Measurements from ENCODE around the gene ERO1A.

Gene ERO1A

DNA sequence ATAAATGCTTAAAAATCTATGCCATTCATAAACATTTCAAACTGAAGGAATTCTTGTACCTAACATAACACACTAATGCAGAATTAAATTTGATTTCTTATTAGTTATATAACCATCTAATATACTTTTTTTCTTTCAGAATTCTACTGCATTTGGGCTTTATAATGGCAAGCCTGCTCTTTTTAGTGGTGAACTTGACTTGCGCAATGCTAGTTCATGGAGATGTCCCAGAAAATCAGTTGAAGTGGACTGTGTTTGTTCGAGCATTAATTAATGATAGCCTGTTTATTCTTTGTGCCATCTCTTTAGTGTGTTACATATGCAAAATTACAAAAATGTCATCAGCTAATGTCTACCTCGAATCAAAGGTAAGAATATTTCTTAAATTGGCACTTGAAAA is 95.4 kb downstream of the ERO1A start:
- DNase-seq, result no peak

DNA sequence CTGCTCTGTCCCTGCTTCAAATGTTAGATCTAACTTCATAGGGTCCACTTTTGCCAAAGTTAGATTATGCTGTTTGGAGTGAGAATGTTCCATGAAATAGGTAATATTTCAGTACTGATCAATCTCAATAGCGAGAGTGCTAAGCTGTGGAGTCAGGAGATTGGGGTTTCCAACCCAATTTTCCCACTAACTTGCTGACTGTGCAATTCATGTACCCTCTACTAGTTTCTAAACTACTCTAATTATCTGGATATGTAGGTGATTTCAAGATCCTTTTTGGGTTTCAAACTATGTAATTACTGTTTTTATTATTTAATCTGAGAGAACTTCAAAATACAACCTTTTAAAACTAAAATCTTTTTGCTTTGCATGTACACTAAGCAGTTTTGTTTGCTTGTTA is 96.8 kb downstream of the ERO1A start:
- DNase-seq, result no peak

DNA sequence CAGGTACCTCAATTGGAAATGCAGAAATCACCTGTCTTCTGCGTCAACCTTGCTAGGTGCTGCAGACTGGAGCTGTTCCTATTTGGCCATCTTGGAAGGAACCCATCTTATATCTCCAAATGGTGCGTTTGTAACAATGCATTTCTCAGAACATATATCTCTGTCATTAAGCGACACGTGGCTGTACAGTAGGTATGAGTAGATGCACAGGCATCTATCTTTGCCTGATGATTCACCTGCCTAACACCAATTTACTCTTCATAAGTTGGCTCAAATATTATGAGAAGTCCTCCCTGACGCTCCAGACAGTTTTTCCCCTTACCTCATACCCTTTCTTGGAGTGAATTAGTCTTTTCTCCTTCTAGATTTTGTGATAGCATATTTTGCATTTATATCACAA is 98.5 kb downstream of the ERO1A start:
- DNase-seq, result no peak

DNA sequence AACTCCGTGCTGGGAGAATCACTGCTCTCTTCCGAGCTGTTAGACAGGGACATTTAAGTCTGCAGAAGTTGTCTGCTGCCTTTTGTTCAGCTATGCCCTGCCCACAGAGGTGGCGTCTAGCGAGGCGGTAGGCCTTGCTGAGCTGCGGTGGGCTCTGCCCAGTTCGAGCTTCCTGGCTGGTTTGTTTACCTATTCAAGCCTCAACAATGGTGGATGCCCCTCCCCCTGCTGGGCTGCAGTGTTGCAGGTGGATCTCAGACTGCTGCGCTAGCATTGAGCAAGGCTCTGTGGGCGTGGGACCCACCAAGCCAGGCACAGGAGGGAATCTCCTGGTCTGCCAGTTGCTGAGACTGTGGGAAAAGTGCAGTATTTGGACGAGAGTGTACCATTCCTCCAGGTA is 99.0 kb downstream of the ERO1A start:
- DNase-seq, result no peak

DNA sequence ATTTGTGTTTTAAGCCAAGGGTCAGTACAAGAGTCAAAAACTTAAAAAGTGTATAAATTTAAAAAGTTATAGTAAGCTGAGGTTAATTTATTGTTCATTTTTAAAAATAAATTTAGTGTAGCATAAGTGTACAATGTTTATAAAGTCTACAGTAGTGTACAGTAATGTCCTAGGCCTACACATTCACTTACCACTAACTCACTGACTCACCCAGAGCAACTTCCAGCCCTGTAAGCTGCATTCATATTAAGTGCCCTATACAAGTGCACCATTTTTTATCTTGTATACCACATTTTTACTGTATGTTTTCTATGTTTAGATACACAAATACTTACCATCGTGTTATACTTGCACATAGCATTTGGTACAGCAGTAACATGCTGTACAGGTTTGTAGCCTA is 105.0 kb downstream of the ERO1A start:
- no peak for DNase-seq

All from T-helper 9 cell (primary cell).